Adrenal gland (tissue), 12 donors: ENCODE measurements around the gene TUBB3. TPM values are rescaled to one million over a fixed set of nuclear protein-coding genes. Genes with fewer than 3 reads are reported as not detected.

Experiments used
- DNase-seq, 7 donors: peaks; one replicate each; pipeline ENCODE4 v3.0.0-alpha.2; 2019 to 2020
- H3K27ac ChIP-seq, 5 donors: fragments of 200-600 bp; sonication (generic) in 4 of 5; 1 replicate in 3 of 5; 2 replicates in 2 of 5; pipeline versions ENCODE4 v1.5.1 to v1.8.0; 2016 to 2020; ENCODE audit warnings: mild to moderate bottlenecking in 1 of 5
- H3K27me3 ChIP-seq: fragments of 200-600 bp; 2 replicates; pipeline ENCODE4 v1.8.0; 2021
- H3K36me3 ChIP-seq, 2 donors: fragments of 200-600 bp; replicated peaks in 1 of 2; 1 replicate in 1 of 2; 2 replicates in 1 of 2; pipeline versions ENCODE4 v1.5.1 to v1.8.0; 2018 to 2022
- H3K4me1 ChIP-seq, 2 donors: fragments of 200-600 bp; replicated peaks in 1 of 2; 1 replicate in 1 of 2; 2 replicates in 1 of 2; pipeline versions ENCODE4 v1.5.1 to v1.8.0; 2018 to 2021
- H3K4me3 ChIP-seq, 4 donors: fragments of 200-600 bp; sonication (generic) in 3 of 4; one replicate each; pipeline ENCODE4 v1.5.1; 2016 to 2018
- H3K9me3 ChIP-seq, 3 donors: fragments of 200-600 bp; sonication (generic) in 1 of 3; replicated peaks in 1 of 3; 1 replicate in 2 of 3; 2 replicates in 1 of 3; pipeline versions ENCODE4 v1.5.1 to v1.8.0; 2016 to 2021
- POLR2A ChIP-seq, 2 donors: fragments of 450-650 bp; IDR thresholded peaks; one replicate each; pipeline ENCODE4 v1.6.1; 2017; ENCODE audit warnings: antibody characterized with exemption in 2 of 2, mild to moderate bottlenecking in 2 of 2, moderate library complexity in 1 of 2
- WGBS, 4 donors: extraction: QIAGEN DNeasy Blood & Tissue Kit in 2 of 4; methylation state at CpG; one replicate each; pipeline versions ENCODE4 v1.1.5 to v1.1.7; 2013 to 2017; 5-methylcytosine and 5-hydroxymethylcytosine counted together
- intact Hi-C, 2 donors: fragments of 100-400 bp; cut with DNase I; formaldehyde crosslinking; loops; one replicate each; pipeline versions ENCODE4 v1.14.1 to v1.15.0; 2022 to 2023
- polyA plus RNA-seq, 3 donors: library from polyadenylated mRNA; stranded (reverse); fragments of 200-250 nt in 2 of 3; fragments of 350-450 nt in 1 of 3; fragmentation: Illumina TruSeq in 1 of 3; extraction: RNeasy Lipid Tissue Mini Kit (QIAGEN cat#74804) in 1 of 3; gene quantifications; one replicate each; pipeline ENCODE4 v1.2.3, GENCODE V29; 2013 to 2014
- total RNA-seq, 9 donors: library from RNA; depleted of rRNA in 4 of 9; stranded (reverse); fragments of >200 nt in 4 of 9; fragments of 120-200 nt in 1 of 9; fragmentation: NEBNext Ultra II Directional in 1 of 9; extraction: Animal tissue kit (Norgen Biotek cat#: 25700) in 1 of 9; gene quantifications; one replicate each; pipeline versions ENCODE4 v1.1.0 to v1.2.4, GENCODE V29; 2013 to 2023
- TF ChIP-seq, protein P1 (sequence below), 6 experiments: fragments of 450-650 bp in 4 of 6; fragments of 200-600 bp in 2 of 6; sonication (generic) in 1 of 6; IDR thresholded peaks; 1 replicate in 5 of 6; 2 replicates in 1 of 6; pipeline versions ENCODE4 v1.5.1 to v1.8.0; 2016 to 2021; ENCODE audit warnings: antibody characterized with exemption in 6 of 6, mild to moderate bottlenecking in 2 of 6, moderate library complexity in 1 of 6
- donor health status: healthy with polysubstance abuse.
- donor health status: Bipolar disorder and iron deficiency.
- donor health status: DM: yes; HTN: yes; CAD: no.
- donor health status: DM: no; HTN: no; CAD: no.
- donor health status: DM: no; HTN: no; CAD: no.
- donor health status: DM: yes; HTN: yes; CAD: no.

The TUBB3 gene
- total and polyA plus RNA-seq, 12 donors, result 6.4 to 63.8 (median 14.5) TPM

DNA sequence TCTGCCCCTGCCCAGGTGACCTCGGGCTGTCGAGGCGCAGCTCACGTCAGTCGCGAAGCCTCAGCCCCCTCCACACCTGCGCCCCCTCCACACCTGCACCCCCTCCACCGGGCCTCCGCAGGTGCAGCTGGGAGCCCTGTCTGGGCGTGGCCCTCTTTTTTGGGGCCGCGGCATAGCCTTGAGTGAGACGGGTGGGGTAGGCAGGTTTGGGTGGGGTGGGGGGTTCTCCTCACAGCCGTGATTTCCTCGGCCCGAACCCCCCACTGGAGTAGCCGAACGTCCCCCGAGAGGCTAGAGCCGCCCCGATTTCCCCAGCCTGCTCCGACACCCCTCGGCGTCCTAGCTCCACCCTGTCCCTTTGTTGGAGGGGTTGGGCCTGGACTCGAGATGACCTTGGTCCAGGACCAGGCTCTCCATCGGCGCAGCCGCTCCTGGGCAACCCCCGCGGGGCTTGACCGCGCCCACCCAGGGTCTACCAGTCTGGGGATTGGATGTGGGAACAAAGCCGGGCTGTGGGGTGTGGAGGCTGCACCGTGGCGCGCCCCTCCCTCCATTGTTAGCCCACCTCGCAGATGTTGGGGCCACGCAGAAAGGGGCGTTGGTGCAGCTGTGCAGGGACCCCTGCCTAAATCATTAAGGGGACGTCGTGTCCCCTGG, 626 bp downstream of the TUBB3 start:
- Histone ChIP-seq H3K36me3 (no peaks in the 10 kb centered on the region), H3K4me3 (peak overlapping the region in 1 of 4 donors; percentile 67), H3K9me3 (no peaks in the 10 kb centered on the region), H3K27ac (peak overlapping the region in 2 of 5 donors; percentile 97 to 99), H3K4me1 (peaks cover 25 to 59% of the 10 kb centered on the region in 2 donors), H3K27me3 (no peaks in the 10 kb centered on the region)
- peak in 5 of 7 donors; percentile 36 to 62 (median 57) for DNase-seq
- TF ChIP-seq, protein P1, sequence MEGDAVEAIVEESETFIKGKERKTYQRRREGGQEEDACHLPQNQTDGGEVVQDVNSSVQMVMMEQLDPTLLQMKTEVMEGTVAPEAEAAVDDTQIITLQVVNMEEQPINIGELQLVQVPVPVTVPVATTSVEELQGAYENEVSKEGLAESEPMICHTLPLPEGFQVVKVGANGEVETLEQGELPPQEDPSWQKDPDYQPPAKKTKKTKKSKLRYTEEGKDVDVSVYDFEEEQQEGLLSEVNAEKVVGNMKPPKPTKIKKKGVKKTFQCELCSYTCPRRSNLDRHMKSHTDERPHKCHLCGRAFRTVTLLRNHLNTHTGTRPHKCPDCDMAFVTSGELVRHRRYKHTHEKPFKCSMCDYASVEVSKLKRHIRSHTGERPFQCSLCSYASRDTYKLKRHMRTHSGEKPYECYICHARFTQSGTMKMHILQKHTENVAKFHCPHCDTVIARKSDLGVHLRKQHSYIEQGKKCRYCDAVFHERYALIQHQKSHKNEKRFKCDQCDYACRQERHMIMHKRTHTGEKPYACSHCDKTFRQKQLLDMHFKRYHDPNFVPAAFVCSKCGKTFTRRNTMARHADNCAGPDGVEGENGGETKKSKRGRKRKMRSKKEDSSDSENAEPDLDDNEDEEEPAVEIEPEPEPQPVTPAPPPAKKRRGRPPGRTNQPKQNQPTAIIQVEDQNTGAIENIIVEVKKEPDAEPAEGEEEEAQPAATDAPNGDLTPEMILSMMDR (IDR thresholded peaks at IDR 0.05), result no peak
- TF ChIP-seq POLR2A (IDR thresholded peaks at IDR 0.05), result no peak
- 0 to 5% (median 3%) methylated on average over 6 to 41 of the region's 41 CpGs for WGBS, 4 donors
- intact Hi-C loops, result no loop called here

DNA sequence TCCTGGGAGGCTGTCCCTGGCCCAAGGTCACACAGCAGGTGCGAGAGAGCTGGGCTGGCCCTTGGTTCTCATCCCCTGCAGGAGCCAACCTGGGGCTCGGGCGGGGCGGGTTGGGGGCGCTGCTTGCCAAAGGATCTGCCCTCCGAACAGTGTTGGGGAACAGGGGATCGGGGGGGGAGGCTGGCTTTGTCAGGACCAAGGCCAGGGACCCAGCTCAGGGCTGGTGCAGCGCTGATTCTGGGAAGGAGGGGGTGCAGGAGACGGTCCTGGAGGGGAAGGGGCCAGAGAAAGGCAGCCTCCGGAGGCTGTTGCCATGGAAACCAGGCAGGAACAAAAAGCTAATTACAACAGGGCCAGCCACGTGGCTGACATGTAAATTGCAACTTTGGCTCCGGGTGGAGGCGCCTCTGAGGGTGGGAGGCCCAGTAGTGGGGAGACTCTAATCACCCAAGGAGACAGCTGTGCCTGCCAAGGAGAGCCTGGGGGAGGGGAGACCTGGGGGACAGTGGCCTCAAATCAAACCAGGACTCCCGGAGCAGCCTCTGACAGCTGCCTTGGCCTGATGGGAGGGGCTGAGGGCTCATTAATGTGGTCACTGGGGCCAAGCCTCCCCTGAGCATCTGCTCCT, 1.3 kb downstream of the TUBB3 start:
- peaks cover 25 to 56% of the 10 kb centered on the region in 2 donors for H3K4me1 ChIP-seq
- intact Hi-C loops, result no loop called here
- H3K4me3 ChIP-seq, result peak overlapping the region in 1 of 4 donors; percentile 67
- no peaks in the 10 kb centered on the region for H3K36me3 ChIP-seq
- 8 to 14% (median 11%) methylated on average over 9 to 14 of the region's 14 CpGs for WGBS, 4 donors
- TF ChIP-seq, protein P1 (IDR thresholded peaks at IDR 0.05), result no peak
- no peaks in the 10 kb centered on the region for H3K27me3 ChIP-seq
- H3K27ac ChIP-seq, result no peak overlapping the region
- H3K9me3 ChIP-seq, result no peaks in the 10 kb centered on the region
- peak in 5 of 7 donors; percentile 35 to 54 (median 42) for DNase-seq

DNA sequence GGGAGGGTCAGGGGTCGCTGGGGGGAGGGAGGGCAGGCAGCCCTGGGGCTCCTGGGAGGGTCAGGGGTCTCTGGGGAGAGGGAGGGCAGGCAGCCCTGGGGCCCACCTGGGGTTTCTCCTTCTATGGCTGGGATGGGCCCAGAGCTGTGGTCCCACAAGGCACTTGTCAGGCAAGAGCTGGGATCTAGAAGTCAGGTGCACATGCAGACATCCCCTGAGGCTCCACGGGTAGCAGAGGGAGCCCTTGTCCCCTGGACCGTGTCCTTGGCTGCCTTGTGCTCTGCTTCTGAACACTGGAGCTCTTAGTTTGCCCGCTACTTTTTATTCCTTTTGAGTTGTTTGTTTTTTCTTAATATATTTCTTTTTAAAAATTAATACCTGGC, 1.8 kb downstream of the TUBB3 start:
- Histone ChIP-seq H3K36me3 (no peaks in the 10 kb centered on the region), H3K4me3 (no peak overlapping the region), H3K4me1 (peaks cover 25 to 56% of the 10 kb centered on the region in 2 donors), H3K27me3 (no peaks in the 10 kb centered on the region), H3K9me3 (no peaks in the 10 kb centered on the region), H3K27ac (no peak overlapping the region)
- 22 to 43% (median 32%) methylated on average over 3 to 4 of the region's 4 CpGs for WGBS, 4 donors
- intact Hi-C loops, result no loop called here
- TF ChIP-seq, protein P1 (IDR thresholded peaks at IDR 0.05), result no peak
- TF ChIP-seq POLR2A (IDR thresholded peaks at IDR 0.05), result no peak
- DNase-seq, result peak in 1 of 7 donors; percentile 11

DNA sequence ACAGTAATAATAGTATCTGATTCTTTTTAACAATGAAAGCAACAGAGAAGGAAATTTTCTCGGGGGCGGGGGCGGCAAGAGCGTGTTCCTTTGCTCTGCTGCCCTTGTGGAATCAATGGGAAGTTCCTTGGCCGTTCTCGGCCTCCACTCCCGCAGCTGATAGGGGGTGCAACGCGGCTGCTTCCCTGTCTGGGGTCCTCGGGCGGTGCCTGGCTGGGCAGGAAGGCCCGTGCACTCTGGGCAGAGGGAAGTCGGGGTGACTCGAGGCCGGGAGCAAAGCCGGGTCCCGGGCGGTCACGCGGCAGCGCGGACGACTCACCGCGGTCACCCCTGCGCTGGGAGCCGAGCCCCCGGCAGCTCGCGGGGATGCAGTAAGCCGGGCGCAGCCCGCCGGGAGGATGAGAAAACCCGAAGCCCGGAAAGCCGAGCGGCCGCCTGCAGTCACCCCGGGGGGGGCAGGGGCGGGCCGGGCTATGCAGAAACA, 2.5 kb downstream of the TUBB3 start:
- Histone ChIP-seq H3K36me3 (no peaks in the 10 kb centered on the region), H3K4me3 (peak overlapping the region in 1 of 4 donors; percentile 66), H3K27ac (peak overlapping the region in 1 of 5 donors; percentile 19), H3K27me3 (no peaks in the 10 kb centered on the region), H3K9me3 (no peaks in the 10 kb centered on the region), H3K4me1 (peaks cover 25 to 55% of the 10 kb centered on the region in 2 donors)
- intact Hi-C loops, result no loop called here
- TF ChIP-seq, protein P1 (IDR thresholded peaks at IDR 0.05), result peak in 1 of 6 experiments; percentile 5
- no peak for TF ChIP-seq POLR2A (IDR thresholded peaks at IDR 0.05)
- no peak for DNase-seq
- 2 to 18% (median 4%) methylated on average over 5 to 42 of the region's 42 CpGs for WGBS, 4 donors
